GM19455 (cell line): ENCODE data around the gene MAP1S.

Experiments used
- ATAC-seq: cut with Tn5 transposase; IDR thresholded peaks from one replicate; pipeline ENCODE4 v1.9.1; 2021; ENCODE audit not compliant: unreplicated experiment

Gene MAP1S

DNA sequence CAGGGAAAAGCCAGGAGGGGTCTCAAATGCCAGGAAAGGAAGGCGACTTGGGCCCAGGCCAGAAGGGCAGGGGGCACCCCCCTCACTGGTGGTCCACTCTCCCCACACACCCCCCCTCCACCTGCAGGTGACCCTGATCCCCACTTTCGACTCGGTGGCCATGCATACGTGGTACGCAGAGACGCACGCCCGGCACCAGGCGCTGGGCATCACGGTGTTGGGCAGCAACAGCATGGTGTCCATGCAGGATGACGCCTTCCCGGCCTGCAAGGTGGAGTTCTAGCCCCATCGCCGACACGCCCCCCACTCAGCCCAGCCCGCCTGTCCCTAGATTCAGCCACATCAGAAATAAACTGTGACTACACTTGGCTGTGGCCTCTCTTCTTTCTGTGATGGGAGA, 14.9 kb downstream of the MAP1S start:
- no peak for ATAC-seq

DNA sequence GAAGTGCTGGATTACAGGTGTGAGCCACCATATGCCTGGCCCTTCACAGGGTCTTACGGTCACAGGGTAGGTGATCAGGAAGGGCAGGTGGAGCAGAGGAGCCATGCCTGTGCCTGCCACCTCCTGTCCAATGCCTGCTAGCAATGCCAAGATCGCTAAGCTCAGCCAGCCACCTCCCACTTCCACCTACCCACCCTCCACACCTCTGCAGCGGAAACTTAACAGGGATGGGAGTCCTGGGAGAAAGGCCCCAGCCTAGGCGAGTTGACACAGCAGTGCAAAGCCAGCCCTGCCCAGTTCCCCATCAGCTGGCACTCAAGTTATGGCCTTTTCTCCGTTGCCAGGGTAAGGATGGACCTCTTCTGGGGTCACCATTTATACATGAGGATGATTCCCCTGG, 16.1 kb downstream of the MAP1S start:
- no peak for ATAC-seq

DNA sequence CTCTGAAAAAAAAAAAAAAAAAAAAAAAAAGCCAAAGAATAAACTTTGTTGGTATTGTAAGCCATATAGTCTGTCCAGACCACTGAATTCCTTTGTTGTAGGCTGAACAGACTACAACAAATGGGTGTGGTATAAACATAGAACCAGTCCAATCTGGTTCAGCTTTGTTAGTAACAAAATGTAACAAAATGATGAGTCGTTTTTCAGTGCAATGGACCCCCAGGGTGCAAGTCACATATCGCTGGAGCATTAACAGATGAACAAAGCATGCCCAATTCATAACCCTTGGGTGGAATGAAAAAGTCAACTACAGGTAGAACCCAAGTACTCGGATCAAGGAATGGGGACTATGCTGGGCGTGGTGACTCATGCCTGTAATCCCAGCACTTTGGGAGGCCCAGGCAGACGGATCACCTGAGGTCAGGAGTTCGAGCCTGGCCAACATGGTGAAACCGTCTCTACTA, 18.4 kb downstream of the MAP1S start:
- ATAC-seq = no peak

DNA sequence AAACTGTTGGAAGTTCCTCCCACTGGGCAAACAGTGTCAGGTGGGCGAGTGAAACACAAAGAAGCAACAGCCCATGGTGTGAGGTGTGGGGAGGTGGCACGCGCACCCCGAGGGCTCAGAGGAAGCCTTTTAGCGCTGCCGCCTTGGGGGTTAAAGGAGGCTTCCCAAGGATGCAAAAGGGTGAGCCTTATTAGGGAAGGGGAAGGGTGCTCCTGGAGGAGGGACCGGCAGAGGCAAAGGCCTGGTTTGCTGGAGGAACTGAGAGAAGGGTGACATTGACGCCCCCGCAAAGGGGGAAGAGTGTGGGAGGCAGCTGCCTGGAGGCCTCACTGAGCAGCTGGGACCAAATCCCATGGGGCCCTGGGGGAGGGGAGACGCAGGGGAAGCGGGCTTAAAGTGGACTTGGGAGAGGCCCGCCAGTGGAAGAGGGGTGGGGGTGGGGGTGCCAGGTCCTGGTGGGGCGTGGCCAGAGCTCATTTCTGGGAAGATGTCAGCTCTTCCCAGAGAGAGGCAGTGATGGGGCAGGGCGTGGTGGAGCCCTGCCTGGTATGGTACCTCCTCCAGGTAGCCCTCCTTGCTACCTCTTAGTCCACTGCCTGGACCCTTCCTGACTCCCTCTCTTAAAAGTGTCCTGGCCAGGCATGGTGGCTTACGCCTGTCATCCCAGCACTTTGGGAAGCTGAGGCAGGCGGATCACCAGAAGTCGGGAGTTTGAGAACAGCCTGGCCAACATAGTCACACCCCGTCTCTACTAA, 20.0 kb downstream of the MAP1S start:
- no peak for ATAC-seq

DNA sequence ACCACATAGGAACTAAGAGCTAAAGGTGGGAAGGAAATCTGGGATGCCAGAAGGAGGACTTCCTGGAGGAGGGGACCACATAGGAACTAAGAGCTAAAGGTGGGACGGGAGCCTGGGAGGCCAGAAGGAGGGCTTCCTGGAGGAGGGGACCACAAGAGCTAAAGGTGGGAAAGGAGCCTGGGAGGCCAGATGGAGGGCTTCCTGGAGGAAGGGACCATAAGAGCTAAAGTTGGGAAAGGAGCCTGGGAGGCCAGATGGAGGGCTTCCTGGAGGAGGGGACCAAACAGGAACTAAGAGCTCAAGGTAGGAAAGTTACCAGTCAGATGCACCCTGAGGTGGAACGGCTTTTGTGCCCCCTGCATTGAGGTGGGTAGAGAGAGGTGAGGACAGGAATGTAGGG, 22.2 kb downstream of the MAP1S start:
- no peak for ATAC-seq

DNA sequence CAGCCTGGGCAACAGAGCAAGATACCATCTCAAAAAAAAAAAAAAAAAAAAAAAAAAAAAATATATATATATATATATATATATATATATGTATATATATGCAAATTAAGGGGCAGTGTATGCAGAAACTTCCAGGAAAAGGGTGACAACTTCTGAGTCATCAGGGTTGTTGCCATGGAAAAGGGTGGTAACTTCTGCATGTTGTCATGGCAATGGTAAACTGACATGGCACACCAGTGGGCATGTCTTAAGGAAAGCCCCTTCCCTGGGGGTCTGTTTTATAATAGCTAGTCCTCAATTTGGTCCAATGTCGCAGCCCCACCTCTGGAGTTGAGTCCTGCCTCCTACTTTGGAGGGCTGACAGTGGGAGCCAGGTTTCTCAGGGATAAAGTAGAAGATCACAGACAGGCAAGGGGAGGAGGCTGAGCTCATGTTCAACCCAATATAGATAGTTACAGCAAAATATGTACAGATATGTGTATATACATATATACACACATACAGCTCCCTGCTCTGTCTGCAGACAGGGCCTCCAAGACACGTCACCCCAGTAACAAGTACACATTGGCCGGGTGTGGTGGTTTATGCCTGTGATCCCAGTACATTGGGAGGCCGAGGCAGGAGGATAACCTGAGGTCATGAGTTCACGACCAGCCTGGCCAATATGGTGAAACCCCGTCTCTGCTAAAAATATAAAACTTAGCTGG, 24.7 kb downstream of the MAP1S start:
- ATAC-seq = no peak

DNA sequence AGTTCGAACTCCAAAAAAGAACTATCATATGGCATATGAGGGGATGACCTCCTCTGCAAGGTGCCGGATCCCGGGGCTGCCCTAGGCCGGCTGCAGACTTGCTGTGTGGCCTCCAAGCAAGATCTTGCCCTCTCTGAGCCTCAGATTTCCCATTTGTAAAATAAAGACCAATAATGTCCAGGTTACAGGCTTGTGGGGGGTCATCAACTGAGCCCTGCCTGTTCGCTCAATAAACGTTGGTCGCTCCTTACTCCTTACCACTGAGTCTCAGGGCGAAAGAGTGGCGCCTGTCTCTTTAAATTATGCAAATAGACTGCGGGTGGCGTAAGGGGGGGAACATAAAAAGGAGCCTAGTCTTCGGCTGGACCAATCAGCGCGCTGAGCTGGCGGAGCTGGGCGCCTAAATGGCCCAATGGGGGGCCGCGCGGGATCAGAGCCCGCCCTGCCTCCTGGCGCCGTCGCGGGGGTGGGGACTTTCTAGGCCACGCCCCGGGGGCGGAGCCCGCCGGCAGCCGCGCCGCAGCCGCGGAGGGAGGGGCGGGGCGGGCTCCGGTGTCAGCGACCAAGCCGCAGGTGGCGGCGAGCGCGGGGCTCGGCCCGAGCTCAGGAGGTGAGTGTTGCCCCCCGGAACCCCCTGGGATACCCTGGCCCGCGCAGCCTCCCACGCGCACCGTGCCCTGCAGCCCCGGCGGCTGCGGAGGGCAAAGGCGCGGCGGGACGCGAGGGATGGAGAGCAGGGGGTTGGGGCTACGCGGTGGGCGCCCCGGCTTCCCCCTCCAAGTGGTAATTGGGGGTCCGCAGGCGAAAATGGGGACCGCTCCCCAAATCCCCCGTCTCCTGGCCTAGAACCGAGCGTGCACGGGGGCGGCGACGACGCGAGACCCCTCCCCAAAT, 28.2 kb downstream of the MAP1S start:
- ATAC-seq = peak; percentile 60

DNA sequence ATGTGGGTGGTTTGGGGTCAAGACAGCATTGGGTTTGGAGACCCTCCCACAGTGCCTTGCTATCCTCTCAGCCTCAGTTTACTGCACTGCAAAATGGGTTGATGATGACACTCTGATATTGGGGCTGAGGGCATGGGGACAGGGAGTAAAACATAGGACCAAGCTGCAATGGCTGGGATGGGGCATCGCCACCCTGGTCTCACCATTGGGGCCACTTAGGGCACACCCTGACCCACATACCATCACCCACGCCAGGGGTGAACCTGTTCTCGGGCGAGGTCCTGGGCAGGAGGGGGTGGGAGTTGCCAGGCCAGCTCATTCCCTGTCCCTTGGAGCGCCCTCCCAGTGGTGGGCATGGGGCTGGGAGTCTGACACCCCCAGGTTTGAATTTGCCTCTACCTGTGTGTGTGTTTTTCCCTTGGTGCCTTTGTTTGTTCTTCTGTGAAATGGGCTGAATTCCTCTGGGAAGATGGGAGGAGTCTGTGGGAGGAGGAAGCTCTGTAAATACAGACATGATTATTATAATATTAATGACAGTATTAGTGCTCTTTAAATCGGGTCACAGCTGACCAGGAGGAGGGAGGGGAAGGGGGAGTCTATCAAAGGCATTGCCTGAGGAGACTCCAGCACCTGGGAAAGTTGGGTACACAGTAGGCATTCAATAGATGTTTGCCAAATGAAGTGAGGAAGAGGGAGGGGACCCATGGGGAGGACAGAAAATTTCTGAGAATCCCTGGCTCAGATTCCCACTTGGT, 29.8 kb downstream of the MAP1S start:
- ATAC-seq = no peak

DNA sequence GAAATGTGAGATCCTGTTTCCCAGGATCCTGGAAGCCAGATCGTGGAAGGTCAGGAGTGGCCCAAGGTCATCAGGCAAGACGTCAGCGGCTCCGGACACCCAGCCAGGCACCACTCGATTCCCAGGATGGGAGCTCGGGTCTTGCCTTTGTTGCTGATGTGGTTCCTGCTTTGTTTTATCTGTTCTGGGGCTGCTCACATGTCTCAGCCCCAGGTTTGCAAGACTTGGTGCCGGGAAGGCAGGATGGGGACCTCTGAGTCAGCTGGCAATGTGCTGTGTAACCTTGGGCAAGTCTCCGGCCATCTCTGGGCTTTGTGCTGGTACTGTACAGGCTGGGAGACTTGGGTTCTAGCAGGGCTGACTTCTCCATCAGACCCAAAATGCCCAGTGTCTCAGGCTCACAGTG, 30.6 kb downstream of the MAP1S start:
- no peak for ATAC-seq

DNA sequence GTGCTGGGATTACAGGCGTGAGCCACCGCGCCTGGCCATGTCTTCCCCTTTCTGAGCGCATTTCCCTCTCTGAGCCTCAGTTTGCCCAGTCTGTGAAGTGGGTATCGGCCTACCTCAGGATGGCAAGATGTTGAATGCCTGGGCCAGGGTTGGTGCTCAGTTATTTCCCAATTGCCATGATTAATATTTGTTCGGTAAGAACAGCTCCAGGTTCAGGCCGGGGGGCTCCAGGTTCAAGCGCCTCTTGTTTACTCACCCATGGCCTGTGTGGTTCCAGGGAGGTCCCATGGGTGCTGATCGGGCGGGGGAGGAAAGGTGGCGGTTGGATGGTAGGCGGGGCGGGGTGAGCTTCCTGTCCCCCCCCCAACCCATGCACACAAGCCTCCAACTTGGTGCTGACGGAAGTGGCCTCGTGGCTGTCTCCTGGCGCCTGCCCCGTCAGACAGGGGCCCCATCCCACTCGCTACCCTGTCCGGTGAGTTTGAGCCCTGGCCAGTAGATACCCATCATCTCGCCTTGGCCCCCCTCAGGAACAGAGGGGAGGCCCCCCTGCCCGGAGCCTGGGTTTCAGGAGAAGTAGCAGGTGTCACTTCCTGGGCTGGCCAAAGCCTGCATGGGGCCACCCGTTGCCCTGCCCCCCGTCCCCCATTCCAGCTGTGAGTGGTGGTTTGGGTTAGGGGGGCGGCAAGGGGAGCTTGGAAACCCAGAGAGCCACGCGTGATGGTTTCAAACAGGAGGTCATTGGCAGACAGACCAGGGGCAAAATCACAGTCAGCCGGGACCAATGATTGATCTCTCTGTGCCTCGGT, 32.0 kb downstream of the MAP1S start, which contains the start of gene FCHO1:
Gene FCHO1 (plus strand): TSS at position 375 of the 809 bp plus-strand sequence. CDS start 3,688 bp downstream, outside the sequence.
- no peak for ATAC-seq

DNA sequence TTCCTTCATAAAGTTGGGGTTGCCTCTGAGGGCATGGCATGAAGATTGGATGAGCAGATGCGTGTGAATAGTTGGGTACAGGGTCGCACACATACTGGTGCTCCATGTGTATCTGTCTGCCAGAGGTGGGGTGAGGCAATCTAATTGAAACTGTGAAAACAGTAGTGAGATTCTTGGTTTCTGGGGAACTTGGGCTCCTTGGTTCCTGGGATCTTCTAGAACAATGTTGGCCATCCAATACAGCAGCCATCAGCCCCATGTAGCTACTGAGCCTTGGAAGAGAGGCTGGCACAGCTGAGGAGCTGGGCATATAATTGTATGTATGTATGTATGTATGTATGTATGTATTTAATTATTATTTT, 32.6 kb downstream of the MAP1S start:
- no peak for ATAC-seq

DNA sequence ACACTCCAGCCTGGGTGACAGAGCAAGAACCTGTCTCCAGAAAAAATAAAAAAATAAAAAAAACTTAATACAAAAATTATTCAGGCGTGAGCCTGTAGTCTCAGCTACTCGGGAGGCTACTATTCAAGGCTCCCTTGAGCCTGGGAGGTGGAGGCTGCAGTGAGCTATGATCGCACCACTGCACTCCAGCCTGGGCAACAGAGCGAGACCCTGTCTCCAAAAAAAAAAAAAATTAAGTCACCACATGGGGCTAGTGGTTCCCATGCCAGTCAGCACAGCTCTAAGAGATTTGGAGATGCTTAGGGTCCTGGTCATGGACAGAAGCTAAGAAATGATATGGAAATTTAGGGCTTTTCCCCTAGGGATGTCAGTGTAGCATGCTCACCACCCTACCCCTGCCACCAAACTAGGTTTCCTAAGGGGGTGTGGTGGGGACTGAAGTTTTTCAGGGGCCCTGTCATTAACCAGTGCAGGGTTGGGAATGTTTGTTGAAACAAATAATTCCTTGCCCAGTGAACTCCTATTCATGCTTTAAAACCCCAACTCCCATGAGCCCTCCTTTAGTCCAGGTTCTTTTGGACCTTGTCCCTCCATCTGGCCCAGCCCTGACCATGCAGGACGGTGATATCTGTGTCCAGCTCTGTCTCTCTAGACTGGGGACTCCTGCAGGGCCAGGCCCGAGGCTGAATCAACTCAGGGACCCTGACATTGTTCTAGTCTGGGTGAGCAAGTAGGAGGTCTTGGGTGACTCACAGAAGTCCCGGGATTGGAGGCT, 33.8 kb downstream of the MAP1S start:
- ATAC-seq = no peak

DNA sequence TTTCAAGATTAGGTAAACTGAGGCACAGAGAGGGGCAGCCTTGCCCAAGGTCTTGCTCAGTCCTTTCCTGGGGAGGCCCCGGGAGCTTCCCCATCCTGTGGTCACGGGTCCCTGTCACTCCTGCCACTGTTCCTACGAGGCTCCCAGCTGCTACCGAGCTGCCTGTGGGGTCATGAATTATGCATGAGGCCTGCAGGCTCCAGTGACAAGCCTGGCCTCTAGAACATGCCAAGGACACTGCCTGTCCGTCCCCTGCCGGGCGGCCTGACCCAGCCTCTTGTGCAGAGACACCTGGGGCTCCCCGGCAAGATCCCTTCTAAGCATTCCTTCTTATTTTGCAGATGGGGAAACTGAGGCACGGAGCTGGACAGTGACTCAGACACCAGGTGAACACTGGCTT, 34.7 kb downstream of the MAP1S start:
- no peak for ATAC-seq

DNA sequence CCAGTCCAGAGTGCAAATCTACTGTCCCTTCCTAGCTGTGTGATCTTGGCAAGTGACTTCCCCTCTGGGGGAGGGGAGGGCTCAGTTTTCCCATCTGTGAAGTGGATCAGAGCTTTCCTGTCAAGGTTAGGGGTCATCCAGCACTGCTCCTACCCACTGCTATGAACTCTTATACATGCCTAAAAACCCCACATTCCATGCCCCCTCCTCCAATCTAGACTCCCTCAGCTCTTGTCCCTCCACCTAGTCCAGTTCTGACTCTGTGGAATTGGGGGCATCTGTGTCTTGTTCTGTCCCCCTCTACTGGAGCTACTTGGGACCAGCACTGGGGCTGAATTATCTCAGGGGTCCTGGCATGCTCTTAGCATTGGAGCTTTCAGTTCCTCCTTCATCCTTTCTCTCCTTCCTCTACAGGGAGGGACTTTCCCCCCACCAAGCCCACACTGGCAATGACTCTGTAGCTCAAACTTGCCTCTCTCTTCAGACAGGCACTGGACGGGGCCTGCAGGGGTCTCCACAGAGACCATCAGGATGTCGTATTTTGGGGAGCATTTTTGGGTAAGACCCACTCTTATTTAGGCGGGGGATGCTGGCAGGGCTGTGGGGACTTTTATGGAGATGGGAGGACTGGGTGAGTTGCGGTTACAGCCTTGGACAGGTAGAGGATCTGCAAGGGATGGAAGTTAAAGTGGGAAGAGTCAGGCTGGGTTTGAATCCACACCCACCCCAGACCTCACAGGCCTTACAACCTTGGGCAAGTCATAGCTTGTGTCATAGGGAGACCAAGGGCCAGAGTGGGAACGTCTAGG, 35.6 kb downstream of the MAP1S start:
- no peak for ATAC-seq

DNA sequence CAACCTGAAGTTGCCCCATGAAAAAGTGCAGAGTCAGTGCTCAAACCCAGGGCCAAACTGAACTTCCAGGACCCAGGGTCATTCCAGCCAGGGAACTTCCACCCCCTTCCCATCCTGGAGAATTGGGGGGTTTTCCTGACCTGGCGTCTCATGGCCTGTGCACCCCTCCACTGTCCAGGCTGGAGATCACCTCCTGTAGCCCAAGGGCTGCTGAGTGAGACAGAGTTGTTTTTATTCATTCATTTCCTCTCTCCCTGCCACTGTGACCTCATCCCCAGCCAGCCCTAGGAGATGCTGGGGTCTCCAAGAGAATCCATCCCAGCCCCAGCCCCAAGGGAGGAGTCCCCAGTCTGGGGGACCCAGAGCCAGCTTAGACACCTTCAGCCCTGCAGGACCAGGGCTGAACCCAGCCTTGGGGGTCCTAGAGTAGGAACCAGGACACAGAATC, 36.2 kb downstream of the MAP1S start:
- no peak for ATAC-seq

DNA sequence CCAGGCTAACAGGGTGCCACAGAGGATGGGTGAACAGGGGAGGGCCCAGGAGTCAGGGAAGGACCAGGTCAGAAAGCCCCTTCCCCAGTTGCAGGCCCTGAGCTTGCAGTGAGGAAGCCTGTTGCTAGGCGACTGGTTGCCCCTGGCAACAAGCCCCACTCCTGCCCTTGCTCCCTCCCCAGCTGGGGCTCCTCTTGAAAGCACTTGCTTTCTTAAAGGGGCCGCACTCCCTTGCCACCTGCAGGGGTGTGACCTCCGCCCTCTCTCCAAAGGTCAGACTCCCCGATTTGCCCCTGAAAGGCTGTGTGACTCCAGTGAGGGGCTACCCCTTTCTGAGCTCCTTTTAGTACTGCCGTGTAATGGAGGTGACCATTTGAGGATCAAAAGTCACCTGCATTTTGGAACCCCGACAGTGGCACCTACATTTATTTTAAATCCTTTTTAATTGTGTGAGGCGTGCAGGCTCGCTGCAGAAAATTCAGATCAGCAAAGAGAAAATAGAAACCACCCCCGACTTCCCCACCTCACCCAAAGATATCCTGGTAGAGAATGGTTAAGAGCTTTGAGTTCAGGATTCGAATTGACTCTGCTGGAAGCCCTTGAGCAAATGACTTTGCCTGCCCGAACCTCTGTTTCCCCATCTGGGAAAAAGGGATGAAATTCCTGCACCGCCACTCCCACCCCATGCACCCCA, 36.8 kb downstream of the MAP1S start:
- ATAC-seq = no peak

DNA sequence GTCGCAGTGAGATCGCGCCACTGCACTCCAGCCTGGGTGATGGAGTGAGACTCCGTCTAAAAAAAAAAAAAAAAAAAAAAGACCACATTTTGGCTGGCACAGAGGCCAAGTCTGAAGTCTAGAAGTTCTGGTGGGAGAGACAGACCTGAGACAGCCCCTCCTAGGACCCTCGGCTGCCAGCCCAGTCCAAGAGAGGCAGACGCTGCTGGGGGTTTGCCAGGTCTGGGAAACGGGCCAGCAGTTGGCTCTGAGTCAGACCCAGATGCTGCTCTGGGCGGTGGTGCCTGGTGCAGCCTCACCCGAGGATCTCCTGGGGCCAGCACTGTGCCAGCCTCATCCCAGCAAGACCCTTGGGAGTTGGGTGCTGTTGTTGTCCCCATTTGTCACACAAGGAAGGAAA, 37.8 kb downstream of the MAP1S start:
- ATAC-seq = no peak

DNA sequence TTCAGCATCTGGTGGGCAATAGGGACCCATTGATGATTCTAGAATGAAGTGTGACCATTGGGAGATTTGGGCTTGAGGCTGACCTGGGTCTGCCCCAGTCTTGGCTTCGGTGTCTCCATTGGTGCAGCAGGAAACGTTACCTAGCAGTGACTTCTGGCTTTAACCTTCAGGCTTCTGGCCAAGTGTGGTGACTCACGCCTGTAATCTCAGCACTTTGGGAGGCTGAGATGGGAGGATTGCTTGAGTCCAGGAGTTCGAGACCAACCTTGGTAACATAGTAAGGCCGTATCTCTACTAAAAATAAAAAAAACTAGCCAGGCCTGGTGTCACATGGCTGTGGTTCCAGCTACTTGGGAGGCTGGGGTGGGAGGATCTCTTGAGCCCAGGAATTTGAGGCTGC, 39.2 kb downstream of the MAP1S start:
- no peak for ATAC-seq
